Activated CD4-positive, alpha-beta T cell treated with anti-CD3 and anti-CD28 coated beads, Interleukin-2, amount 50 U/mL, for 1 hour (primary cell): Measurements from ENCODE around the gene SCN7A.
"Not testable (repeated sequence)": the region's sequence is repeated elsewhere in the genome, so short reads cannot be mapped to it uniquely, and the experiment has no call there.

Experiments
- DNase-seq: peaks from one replicate; pipeline ENCODE4 v3.0.0-alpha.2; 2020

Gene SCN7A

DNA sequence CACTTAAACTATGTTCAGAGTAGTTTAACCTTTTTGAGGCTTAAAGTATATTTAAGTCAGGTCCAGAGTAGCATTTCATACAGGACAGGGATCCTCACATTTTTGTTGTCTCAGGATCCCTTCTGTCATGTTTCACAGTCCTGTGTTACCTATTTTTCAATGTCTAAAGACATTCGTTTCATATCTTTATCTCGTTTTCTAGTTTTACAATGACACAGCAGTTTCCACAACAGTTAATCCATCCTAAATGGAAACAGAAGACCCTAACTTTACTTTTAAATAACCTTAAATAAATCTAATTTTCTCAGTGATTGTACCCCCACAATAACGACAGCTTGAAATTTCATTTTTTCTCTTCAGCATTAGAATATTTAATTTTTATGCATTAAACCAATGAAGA, 101.0 kb downstream of the SCN7A start:
- no peak for DNase-seq

DNA sequence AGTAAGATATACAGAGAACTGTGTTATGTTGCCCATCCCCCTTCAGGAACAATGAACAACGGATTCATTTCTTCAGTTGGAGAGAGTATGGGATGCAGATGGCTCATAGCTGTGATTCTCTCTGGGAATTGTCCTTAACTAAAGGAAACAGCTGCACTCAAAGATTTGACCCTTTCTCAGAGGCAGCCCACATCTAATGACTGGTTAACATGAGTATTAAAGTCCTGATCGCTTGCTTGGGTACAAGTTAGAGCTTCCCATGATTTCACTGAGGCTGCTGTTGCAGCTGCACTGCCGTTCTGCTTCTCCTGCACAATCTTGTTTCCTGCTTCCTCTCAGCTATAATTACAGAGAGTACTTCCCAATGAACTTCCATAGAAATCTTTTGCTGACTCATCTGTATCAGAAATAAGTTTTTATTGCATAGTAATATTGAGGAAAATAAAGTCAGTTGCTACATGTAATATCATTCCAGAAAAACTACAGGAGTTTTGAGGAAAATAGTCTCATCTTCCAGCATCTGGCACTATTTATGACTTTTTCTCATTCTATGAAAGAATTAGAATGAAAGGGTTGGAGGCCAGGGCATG, 105.5 kb downstream of the SCN7A start:
- no peak for DNase-seq

DNA sequence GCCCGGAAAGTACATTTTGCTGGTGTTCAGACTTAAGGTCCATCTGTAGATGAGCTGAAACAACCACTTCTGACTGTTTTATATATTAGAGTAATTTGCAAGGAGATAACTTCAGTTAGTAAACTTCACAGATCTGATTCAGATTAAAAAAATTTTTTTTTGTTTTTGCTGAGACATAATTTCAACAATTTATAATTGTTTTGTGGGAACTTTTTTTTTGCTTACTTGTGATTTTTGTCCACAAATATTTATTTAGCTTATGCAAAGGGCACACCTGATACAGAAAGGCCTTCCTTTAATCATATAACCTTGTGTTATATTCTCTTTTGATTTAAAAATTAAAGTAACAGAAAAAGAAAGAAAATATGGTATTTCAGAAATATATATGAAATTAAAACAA, 108.7 kb downstream of the SCN7A start:
- no peak for DNase-seq

DNA sequence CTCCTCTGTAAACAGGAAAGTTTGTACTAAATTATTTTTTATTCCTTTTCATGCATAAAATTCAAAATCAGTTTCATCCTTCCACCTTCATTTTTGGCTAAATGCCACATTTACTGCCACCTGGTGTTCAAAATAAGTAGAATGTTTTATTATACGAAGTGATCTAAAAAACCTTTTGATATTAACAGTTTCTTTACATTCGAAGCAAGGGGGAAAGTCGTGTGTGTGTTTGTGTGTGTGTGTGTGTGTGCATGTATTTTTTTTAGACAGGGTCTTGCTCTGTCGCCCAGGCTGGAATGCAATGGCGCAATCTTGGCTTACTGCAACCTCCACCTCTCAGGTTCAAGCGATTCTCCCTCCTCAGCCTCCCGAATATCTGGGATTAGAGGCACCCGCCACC, 109.3 kb downstream of the SCN7A start:
- no peak for DNase-seq

DNA sequence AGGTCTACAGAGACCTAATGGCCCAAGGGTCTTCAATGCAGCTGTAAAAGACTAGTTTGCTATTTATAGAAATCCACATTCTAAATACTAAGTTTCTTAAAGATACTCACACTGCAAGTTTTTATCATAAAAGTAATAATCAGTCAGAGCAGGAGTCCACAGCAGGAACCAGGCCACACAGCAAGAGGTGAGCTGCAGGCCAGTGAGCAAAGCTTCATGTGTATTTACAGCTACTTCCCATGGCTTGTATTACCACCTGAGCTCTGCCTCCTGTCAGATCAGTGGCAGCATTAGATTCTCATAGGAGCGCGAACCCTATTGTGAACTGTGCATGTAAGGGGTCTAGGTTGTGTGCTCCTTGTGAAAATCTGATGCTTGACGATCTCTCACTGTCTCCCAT, 111.6 kb downstream of the SCN7A start:
- DNase-seq, result no peak

DNA sequence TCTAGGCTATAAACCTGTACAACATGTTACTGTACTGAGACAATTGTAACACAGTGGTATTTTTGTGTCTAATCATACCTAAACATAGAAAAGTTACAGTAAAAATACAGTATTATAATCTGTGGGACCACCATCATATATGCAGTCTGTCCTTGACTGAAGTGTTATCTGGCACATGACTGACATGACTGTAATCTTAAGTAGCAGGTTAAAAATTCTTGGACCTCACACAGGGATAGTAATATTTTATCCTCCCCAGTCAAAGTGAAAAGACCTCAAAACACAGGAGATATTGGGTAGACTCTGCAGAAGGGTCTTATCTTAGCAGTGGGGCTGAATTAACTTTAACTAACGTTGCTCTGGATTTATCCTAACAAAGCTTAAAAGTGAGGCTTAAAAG, 113.4 kb downstream of the SCN7A start:
- no peak for DNase-seq

DNA sequence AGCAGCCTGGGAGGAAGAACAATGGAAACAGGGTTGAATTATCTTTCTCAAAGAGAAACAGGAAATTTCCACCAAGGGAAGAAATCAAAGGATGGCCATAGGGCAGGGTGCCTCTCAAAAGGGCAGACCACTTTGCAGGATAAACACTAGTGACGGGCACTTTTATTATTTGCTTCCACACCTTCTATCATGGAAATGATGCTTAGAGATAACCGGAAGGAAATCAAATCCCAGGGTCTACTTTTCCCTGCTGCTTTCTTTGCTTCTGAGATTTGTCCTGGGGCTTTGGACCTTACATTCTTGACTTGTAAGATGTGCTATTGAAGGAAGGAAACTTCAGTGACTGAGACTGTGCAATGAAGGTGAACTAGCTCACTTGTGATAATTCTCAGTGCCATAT, 117.2 kb downstream of the SCN7A start:
- no peak for DNase-seq

DNA sequence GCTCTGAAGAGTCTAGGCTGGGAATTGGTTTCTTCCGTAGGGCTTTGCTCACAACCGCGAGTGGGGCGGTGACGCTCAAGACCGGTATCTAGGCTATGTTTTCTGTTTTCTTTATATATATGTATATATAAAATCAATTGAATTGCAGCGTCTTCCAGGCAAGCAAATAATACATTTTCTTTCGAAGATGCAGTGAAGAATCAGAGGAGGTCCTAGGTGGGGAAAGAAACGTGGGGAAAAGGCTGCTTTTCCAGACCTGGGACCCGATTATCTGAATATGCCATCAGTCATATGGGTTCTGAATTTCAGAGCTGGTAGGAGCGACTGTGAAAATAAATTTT, 117.6 kb downstream of the SCN7A start:
- DNase-seq, result no peak

DNA sequence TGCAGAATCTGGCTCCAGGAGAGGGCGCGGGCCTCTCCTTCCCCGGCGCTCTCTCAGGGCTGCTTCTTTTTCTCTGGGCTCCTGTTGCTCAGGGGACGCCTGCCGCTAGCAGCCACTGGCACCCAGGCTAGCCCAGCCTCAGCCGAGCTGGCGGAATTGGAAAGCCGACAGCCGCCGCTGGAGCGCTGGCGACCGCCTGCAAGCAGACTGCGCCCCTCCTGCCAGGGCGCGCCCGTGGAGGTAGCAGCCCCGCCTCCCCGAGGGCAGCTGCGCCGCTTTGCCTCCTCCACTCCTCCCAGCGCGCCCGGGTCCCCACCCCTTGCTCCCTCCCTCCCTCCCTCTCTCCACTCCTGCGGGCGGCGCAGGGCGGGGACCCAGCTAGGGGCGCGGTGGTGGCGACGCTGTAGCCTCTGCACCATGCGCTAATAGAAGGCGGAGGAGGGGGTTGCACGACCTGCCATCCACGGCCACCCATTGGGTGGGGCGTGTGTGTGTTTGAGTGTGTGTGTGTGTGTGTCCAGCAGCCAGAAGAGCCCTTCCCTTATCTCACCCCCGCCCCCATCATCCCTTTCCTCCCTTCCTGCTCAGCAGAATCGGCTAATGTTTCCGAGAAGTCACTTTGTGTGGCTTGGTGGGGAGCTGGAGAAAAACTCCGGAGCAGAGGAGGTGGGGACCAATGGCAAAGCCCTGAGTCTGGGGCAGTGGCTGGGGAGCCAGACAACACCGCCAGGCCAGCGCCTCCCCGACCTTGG, 118.1 kb downstream of the SCN7A start, which contains the start of gene SCN9A:
TSS of gene SCN9A (minus strand) at position 209 of the 752 bp plus-strand sequence. CDS start 64,188 bp downstream, outside the sequence.
- no peak for DNase-seq

DNA sequence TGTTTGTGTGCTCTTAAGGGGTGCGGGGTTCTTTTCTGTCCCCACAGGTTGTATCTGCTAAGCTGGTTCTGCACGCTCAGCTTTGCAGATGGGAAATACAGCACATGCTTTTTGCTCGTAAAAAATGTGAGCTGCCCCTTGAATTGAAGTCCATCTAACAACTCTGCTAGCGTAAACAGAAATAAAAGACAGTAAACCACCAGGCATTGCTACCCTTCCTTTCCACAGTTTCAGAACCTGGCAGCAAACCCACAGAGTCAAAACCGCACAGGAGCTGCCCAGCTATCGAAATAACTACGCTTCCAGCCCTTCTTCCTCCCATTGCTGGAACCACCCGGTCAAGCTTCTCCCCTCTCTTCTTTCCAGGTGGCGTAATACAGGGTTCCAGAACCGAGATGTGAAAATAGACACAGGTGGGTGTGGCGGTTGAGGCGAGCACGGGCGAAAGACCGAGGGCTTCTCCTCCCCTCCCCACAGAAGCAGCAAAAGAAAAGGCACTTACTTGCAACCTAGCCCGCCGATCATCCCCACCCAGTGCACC, 118.8 kb downstream of the SCN7A start:
- no peak for DNase-seq

DNA sequence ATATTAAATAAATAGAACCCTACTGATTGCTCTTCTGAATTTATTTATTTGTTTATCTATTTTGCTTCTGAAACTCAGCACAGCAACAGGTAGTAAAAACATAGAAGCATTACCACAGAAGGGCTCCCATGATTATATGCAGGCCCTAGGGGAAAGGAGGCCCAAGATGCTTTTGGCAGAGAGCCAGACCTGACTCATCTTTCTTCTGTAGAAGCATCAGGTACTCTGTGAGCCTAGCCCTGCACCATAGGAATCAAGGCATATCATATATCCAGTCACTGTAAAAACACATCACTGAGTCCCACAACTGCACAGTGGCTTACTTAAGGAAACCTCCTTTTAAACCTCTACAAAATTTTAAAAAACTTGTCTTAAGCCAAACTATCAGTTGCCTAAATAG, 120.1 kb downstream of the SCN7A start:
- DNase-seq, result no peak

DNA sequence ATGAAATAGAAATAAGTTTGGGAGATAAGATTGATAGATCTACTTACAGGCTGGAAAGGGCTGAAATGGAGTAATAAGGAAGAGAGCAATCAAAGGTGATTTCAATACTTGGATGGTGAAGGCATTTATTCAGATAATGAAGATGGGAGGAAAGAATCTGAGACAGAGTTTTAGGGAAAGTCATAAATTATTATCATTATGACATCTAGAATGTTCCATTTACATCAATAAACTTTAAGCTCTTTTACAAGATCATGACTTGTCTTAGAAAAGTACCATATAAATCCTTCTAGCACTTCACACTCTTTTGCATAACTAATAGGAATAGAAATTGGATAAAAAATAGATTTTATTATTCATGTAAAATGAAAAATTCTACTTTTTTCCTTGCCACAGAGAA, 120.5 kb downstream of the SCN7A start:
- no peak for DNase-seq

DNA sequence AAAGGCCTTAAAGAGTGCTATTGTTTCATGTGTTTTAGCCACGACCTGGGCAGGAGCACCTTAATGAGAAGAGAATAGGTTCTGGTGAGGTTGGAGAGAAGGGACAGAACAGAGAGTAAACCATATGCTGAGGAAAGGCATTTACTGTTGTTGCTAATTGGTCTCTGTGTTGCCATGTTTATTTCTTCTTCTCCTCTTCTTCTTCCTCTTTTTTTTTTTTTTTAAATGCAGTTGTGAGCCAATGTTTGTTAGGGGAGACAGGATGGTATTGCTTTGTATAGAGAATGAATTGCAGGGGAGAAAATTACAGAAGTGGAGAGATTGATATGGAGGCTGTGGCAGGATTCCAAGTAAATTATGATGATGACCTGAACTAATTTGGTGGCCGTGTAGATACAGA, 120.9 kb downstream of the SCN7A start:
- DNase-seq, result no peak

DNA sequence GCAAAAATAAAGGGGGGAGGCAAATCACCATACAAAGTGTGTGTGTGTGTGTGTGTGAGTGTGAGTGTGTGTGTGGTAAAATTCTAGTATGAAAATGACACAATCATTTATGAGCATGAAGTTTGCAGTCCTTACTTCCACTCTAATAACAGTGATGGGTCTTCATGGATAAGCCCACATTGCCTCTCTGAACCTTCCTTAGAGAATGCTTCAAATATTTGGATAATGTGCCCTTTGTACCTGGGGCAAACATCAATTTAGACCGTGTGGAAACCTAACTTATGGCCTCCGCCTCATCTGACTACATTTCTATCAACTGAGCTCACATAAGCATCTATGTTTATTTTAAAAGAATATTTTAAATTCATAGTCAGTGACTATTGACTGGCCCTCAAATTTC, 122.0 kb downstream of the SCN7A start:
- DNase-seq, result no peak

DNA sequence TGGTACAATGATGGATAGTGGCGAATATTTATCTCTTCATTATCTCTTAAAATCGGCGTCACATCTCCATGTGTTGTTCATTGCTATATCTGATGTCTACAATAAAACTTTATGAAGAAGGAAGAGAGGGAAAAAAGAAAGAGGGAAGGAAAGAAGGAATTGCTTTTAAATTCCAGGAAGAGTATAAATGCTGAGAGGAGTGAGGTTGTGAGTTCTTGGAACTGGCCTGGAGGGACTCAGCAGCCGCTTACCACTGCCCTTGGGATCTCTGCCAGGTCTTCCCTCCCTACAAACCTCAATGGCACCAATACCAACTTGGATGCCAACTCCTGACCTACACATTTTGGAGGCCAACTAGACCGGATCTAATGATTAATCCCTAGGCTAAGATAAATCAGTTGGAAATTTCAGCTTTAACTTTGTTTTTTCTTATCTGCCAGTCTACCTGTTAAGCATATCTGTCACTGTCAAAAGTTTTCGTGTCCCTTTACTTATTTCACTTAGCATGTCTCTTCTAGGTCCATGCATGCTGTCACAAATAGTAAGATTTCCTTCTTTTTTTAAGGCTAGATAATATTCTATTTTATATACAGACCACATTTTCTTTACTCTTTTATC, 128.1 kb downstream of the SCN7A start:
- DNase-seq, result no peak

DNA sequence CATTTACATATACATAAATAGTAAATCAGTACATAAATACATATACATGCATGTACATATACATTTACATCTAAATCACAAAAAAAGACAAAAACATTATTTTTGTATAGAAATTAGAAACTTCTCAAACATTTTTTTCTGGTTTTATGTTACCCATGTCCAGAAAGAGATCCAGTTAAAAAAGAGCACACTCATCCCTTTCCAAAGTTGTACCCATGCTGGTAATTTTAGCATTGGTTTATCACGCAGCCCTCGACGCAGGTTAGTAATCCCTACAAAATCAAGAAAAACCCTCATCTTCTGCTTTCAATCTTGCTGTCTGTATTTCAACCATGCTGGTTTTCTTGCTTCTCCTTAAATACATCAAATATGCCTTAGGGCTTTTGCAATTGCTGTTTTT, 128.8 kb downstream of the SCN7A start:
- no peak for DNase-seq

DNA sequence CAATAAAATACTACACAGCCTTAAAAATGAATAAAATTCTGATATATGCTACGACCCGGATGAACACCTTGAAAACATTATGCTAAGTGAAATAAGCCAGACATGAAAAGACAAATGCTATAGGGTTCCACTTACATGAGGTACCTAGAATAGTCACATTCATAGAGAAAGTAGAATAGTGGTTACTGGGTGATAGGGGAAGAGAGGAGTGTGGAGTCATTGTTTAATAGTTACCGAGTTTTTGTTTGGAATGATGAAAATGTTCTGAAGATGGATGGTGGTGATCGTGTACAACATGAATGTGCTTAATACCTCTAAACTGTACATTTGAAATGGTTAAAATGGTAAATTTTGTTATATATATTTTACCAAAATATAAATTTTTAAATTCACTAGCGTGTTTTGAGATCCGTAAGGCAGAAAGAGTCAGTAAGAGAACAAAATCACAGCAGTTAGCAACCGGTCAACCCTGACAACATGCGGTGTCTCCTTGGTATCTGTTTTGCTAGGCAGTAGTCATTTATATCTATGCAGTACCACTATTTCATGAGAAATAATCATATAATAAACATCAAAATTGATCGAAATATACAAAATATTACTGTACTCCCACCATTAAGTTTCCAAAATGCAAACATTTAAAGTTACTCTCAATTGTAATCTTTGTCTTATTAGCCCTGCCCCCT, 129.4 kb downstream of the SCN7A start:
- DNase-seq, result no peak

DNA sequence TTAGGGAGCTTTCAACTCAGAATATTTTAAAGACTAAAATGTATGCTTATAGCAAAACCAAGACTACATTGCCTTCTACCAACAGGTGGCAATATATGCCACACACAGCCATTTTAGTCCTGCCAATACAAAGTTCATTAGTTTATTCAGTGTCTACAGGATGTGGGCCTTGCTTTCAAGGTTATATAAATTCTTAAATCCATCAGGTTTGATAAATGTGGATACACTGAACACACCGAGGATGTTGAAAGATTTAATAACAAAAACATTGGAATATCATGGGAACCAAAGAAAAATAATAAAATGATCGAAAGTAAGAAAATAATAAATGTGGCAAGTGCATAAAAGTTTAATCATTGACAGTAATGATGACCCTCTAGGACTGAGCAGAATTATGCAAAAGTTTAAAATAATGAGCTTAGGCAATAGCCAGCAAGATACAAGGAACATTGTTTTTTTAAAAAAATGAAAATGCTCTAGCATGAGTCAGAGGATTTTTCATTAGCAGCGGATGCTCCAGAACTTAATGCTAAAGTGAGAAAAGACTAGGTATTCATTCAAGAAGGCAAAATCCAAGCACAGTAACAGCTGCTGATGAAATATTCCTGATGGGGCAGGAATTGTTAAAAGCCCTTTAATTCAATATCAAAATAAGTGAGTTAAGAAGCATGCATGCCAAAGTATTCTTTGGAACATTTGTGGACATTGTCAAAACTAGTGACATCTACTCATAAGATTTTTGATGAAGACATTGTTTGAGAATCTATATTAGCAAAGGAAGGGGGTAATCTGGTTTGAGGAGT, 132.5 kb downstream of the SCN7A start:
- no peak for DNase-seq

DNA sequence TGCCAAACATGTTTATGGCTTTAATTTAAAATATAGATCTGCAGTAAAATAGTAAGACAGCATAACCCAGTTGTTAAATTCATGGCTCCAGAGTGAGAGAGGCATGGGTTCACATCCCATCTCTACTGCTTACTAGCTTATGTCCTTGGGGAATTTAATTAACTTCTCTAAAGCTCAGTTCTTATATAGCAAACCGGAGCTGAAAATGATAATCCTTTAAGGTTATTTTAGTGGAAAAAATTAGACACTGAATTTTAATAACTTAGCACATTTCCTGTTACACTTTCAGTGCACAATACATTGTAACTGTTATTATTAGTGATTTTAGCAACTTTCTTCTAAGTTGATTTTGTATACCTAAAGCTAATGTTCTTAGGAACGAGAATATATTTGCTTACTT, 133.1 kb downstream of the SCN7A start:
- no peak for DNase-seq

DNA sequence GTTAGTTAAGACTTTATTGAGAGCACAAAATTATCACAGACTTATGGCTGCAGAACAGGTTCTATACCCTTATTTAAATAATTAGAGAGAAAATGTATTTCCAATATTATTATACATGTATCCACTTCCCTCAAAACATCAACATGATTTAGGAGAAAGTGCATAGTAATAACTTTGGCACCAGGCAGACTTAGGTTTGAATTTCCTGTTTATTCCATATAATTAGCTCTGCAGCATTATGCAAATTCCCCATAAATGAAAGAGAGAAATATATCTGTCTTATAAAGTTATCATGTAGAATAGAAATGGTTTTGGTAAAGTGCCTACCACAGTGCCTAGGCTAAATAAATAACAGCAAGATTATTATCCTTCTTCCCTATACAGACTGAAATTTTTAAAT, 133.6 kb downstream of the SCN7A start:
- no peak for DNase-seq

DNA sequence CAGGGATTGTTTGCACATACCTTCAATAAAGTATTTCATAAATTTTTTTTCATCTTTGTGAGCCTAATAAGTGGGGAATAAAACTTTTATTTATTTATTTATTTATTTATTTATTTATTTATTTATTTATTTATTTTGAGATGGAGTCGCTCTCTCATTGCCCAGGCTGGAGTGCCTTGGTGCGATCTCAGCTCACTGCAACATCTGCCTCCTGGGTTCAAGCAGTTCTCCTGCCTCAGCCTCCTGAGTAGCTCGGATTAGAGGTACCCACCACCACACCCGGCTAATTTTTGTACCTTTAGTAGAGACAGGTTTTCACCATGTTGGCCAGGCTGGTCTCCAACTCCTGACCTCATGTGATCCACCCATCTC, 136.1 kb downstream of the SCN7A start:
- DNase-seq, result not testable (repeated sequence)

DNA sequence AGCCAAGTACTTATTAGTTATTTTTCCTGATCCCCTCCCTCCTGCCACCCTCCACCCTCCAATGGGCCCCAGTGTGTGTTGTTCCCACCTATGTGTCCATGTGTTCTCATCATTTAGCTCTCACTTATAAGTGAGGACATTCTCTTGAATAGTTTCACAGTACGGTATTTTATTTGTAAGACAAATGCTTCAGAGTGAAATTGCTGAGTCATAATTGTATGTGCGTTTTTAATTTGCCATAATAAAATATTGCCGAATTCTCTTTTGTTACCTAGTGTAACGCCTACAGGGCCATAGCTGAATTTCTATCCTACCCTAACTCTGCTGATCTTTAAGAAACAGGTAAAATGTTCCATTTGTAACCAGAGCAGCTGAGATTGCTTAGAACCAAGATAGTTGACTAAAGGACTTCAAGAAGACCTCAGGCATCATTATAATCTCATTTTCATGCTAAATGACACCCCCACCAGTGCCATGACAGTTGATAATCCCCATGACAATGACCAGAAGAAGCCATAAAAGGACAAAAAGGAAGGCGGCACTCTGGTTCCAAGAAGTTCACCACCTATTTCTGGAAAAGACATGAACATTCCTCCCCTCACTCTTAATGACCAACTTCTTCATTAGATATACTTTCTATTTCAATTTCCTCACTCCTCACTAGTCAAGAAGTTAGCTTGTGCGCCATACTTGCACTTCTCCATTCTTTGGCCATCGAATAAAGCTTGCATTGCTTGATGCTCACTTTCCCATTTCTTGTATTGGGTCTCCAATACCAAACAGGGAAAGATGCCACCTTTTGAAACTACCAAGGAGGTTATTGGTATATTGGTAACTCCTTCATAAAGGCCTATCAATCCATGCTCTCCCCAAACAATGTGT, 136.7 kb downstream of the SCN7A start:
- DNase-seq, result no peak
